H9 (cell line): ENCODE measurements around the gene TRAPPC2L. TPM values are rescaled to one million over a fixed set of nuclear protein-coding genes. Genes with fewer than 3 reads are reported as not detected.

Source experiments
- DNase-seq: peaks from one replicate; pipeline ENCODE4 v3.0.0-alpha.2; 2017
- H2AFZ ChIP-seq: one replicate; pipeline ENCODE4 v1.6.1; 2013; ENCODE audit warnings: mild to moderate bottlenecking, low read length, control low read depth, moderate library complexity
- H2AK5ac ChIP-seq: 2 replicates; pipeline ENCODE4 v1.6.1; 2013; ENCODE audit warnings: low read length, control low read depth, mixed read lengths; ENCODE audit not compliant: insufficient read length
- H2BK120ac ChIP-seq: one replicate; pipeline ENCODE4 v1.6.1; 2013; ENCODE audit warnings: low read depth, mild to moderate bottlenecking, low read length, control low read depth, inconsistent platforms; ENCODE audit not compliant: poor library complexity, severe bottlenecking
- H2BK12ac ChIP-seq: 2 replicates; pipeline ENCODE4 v1.6.1; 2013; ENCODE audit warnings: low read length, control low read depth, mixed read lengths, low read depth; ENCODE audit not compliant: insufficient read length
- H2BK15ac ChIP-seq: 2 replicates; pipeline ENCODE4 v1.6.1; 2013; ENCODE audit warnings: low read depth, low read length, control low read depth
- H2BK20ac ChIP-seq: one replicate; pipeline ENCODE4 v1.6.1; 2013; ENCODE audit warnings: low read depth, mild to moderate bottlenecking, low read length, control low read depth, inconsistent platforms; ENCODE audit not compliant: poor library complexity, severe bottlenecking
- H2BK5ac ChIP-seq: 2 replicates; pipeline ENCODE4 v1.6.1; 2013; ENCODE audit warnings: low read length, control low read depth, mixed read lengths; ENCODE audit not compliant: insufficient read length
- H3K14ac ChIP-seq: 2 replicates; pipeline ENCODE4 v1.6.1; 2013; ENCODE audit warnings: low read length, control low read depth; ENCODE audit not compliant: insufficient read depth
- H3K18ac ChIP-seq: 2 replicates; pipeline ENCODE4 v1.6.1; 2013; ENCODE audit warnings: low read depth, mild to moderate bottlenecking, mixed read lengths, low read length, control low read depth; ENCODE audit not compliant: insufficient read length
- H3K23ac ChIP-seq: 2 replicates; pipeline ENCODE4 v1.6.1; 2013; ENCODE audit warnings: low read length, control low read depth, mixed read lengths, low read depth; ENCODE audit not compliant: insufficient read length
- H3K23me2 ChIP-seq: 2 replicates; pipeline ENCODE4 v1.6.1; 2013; ENCODE audit warnings: low read depth, mild to moderate bottlenecking, mixed read lengths, low read length, control low read depth; ENCODE audit not compliant: insufficient read length, poor library complexity, severe bottlenecking
- H3K27ac ChIP-seq: 2 replicates; pipeline ENCODE4 v1.5.1; 2013; ENCODE audit warnings: low read length, control low read depth, mixed read lengths, low read depth; ENCODE audit not compliant: insufficient read length
- H3K27me3 ChIP-seq: 2 replicates; pipeline ENCODE4 v1.6.1; 2013; ENCODE audit warnings: low read length, control low read depth, inconsistent platforms; ENCODE audit not compliant: insufficient read depth
- H3K4ac ChIP-seq: 2 replicates; pipeline ENCODE4 v1.6.1; 2013; ENCODE audit warnings: low read depth, mild to moderate bottlenecking, control low read depth, inconsistent platforms, low read length, moderate library complexity
- H3K4me1 ChIP-seq: 2 replicates; pipeline ENCODE4 v1.6.1; 2013; ENCODE audit warnings: low read length, control low read depth, inconsistent platforms; ENCODE audit not compliant: insufficient read depth
- H3K4me2 ChIP-seq: 2 replicates; pipeline ENCODE4 v1.6.1; 2013; ENCODE audit warnings: low read length, control low read depth, mixed read lengths; ENCODE audit not compliant: insufficient read length, insufficient read depth
- H3K56ac ChIP-seq: 2 replicates; pipeline ENCODE4 v1.6.1; 2013; ENCODE audit warnings: low read depth, mild to moderate bottlenecking, mixed read lengths, low read length, control low read depth; ENCODE audit not compliant: insufficient read length
- H3K79me1 ChIP-seq: 2 replicates; pipeline ENCODE4 v1.6.1; 2013; ENCODE audit warnings: low read depth, mild to moderate bottlenecking, moderate library complexity, low read length, control low read depth, inconsistent platforms; ENCODE audit not compliant: insufficient read depth, poor library complexity, severe bottlenecking
- H3K79me2 ChIP-seq: 2 replicates; pipeline ENCODE4 v1.6.1; 2013; ENCODE audit warnings: low read length, control low read depth, inconsistent platforms; ENCODE audit not compliant: insufficient read depth
- H3K9ac ChIP-seq: 2 replicates; pipeline ENCODE4 v1.6.1; 2013; ENCODE audit warnings: low read length, control low read depth, mixed read lengths; ENCODE audit not compliant: insufficient read length; ENCODE audit errors: extremely low read depth
- H3K9me3 ChIP-seq: one replicate; pipeline ENCODE4 v1.6.1; 2013; ENCODE audit warnings: low read depth, low read length, inconsistent platforms; ENCODE audit not compliant: control insufficient read depth
- H3T11ph ChIP-seq: one replicate; pipeline ENCODE4 v1.6.1; 2013; ENCODE audit warnings: mild to moderate bottlenecking, low read length, control low read depth, inconsistent platforms
- H4K20me1 ChIP-seq: one replicate; pipeline ENCODE4 v1.6.1; 2013; ENCODE audit not compliant: control insufficient read depth, insufficient read length, insufficient read depth
- H4K5ac ChIP-seq: 2 replicates; pipeline ENCODE4 v1.6.1; 2013; ENCODE audit warnings: low read depth, mild to moderate bottlenecking, mixed read lengths, low read length, control low read depth; ENCODE audit not compliant: insufficient read length
- H4K8ac ChIP-seq: replicated peaks from 2 replicates; pipeline ENCODE4 v1.6.1; 2013; ENCODE audit warnings: low read length, control low read depth, mixed read lengths, low read depth; ENCODE audit not compliant: insufficient read length
- H4K91ac ChIP-seq: 2 replicates; pipeline ENCODE4 v1.6.1; 2013; ENCODE audit warnings: low read depth, mild to moderate bottlenecking, moderate library complexity, mixed read lengths, low read length, control low read depth; ENCODE audit not compliant: insufficient read length
- H3K27ac Mint-ChIP-seq, 3 experiments: 2 replicates in 2 of 3; 3 replicates in 1 of 3; pipeline ENCODE4 v1.8.0; 2020 to 2021; ENCODE audit warnings: mixed read lengths in 3 of 3, mild to moderate bottlenecking in 1 of 3, moderate library complexity in 1 of 3
- H3K27me3 Mint-ChIP-seq: 2 replicates; pipeline ENCODE4 v1.8.0; 2021; ENCODE audit warnings: low read depth, mild to moderate bottlenecking, moderate library complexity, mixed read lengths
- H3K36me3 Mint-ChIP-seq, 3 experiments: 2 replicates in 2 of 3; 3 replicates in 1 of 3; pipeline ENCODE4 v1.8.0; 2020 to 2021; ENCODE audit warnings: low read depth in 3 of 3, mixed read lengths in 3 of 3; ENCODE audit not compliant: insufficient read depth in 1 of 3
- H3K4me1 Mint-ChIP-seq, 2 experiments: 2 replicates each; pipeline ENCODE4 v1.8.0; 2020; ENCODE audit warnings: mixed read lengths in 2 of 2
- H3K4me3 Mint-ChIP-seq, 2 experiments: 2 replicates in 1 of 2; 3 replicates in 1 of 2; pipeline ENCODE4 v1.8.0; 2020 to 2021; ENCODE audit warnings: mild to moderate bottlenecking in 2 of 2, mixed read lengths in 2 of 2, moderate library complexity in 1 of 2
- H3K9me3 Mint-ChIP-seq, 2 experiments: 2 replicates in 1 of 2; 3 replicates in 1 of 2; pipeline ENCODE4 v1.8.0; 2020; ENCODE audit warnings: mild to moderate bottlenecking in 2 of 2, mixed read lengths in 2 of 2, moderate library complexity in 1 of 2
- CTCF ChIP-seq: fragments of 200-600 bp; sonication (generic); conservative IDR thresholded peaks from 3 replicates; pipeline ENCODE4 v1.8.0; 2021; ENCODE audit warnings: antibody characterized with exemption, mild to moderate bottlenecking
- WGBS: extraction: QIAGEN DNeasy Blood & Tissue Kit; methylation state at CpG from one replicate; pipeline ENCODE4 v1.1.7; 2013; ENCODE audit warnings: missing lambda C conversion rate, low lambda C conversion rate, mixed read lengths; ENCODE audit not compliant: insufficient read length; ENCODE audit errors: extremely low coverage; 5-methylcytosine and 5-hydroxymethylcytosine counted together
- total RNA-seq: library from RNA; stranded (reverse); gene quantifications from 2 replicates; pipeline ENCODE4 v1.2.1, GENCODE V29; 2021

The TRAPPC2L gene
- total RNA-seq, 1 experiment from 2014 or later, result 90.3 TPM

- H2BK120ac ChIP-seq, result no peak overlapping the region
- H3K27me3 Mint-ChIP-seq, result no peaks in the 10 kb centered on the region
- H2AK5ac ChIP-seq, result no peak overlapping the region
- H2BK12ac ChIP-seq, result no peak overlapping the region
- peaks cover 4 to 11% (median 9%) of the 10 kb centered on the region in 3 experiments; a peak in 6 of 7 replicates for H3K36me3 Mint-ChIP-seq
- H3K9me3 Mint-ChIP-seq, result no peaks in the 10 kb centered on the region
- no peaks in the 10 kb centered on the region for H4K20me1 ChIP-seq
- no peak overlapping the region for H3K56ac ChIP-seq
- H3K79me1 ChIP-seq, result no peaks in the 10 kb centered on the region
- H3K27ac ChIP-seq, result no peak overlapping the region
- no peak overlapping the region for H3K4me2 ChIP-seq
- H2BK20ac ChIP-seq, result no peak overlapping the region
- H3K4me1 ChIP-seq, result no peaks in the 10 kb centered on the region
- H3K27ac Mint-ChIP-seq, result peak overlapping the region in 1 of 3 experiments; percentile 82; a peak in 3 of 7 replicates
- no peak for DNase-seq
- no peaks in the 10 kb centered on the region for H3K23me2 ChIP-seq
- H3K14ac ChIP-seq, result no peak overlapping the region
- H4K91ac ChIP-seq, result no peak overlapping the region
- no peaks in the 10 kb centered on the region for H3K27me3 ChIP-seq
- no peak overlapping the region for H4K8ac ChIP-seq
- H3K9me3 ChIP-seq, result no peaks in the 10 kb centered on the region
- no peaks in the 10 kb centered on the region for H3K4me1 Mint-ChIP-seq
- no peak overlapping the region for H3K4ac ChIP-seq
- no peak for TF ChIP-seq CTCF
- no peak overlapping the region for H3K18ac ChIP-seq
- H3K9ac ChIP-seq, result no peak overlapping the region
- H3K4me3 Mint-ChIP-seq, result no peak overlapping the region
- WGBS, result no CpG with 5 or more reads among the region's 15 CpGs
- H2AFZ ChIP-seq, result no peak overlapping the region
- no peak overlapping the region for H4K5ac ChIP-seq
- H3K79me2 ChIP-seq, result no peaks in the 10 kb centered on the region
- H3K23ac ChIP-seq, result no peak overlapping the region
- H2BK5ac ChIP-seq, result no peak overlapping the region
- no peak overlapping the region for H3T11ph ChIP-seq
- no peak overlapping the region for H2BK15ac ChIP-seq
These were observed 14.6 kb upstream of the TRAPPC2L start for GRCh38 chr16:88842308-88842756.
